Measurements from ENCODE around the gene RASAL2. TPM values are rescaled to one million over a fixed set of nuclear protein-coding genes. Genes with fewer than 3 reads are reported as not detected.

Gene RASAL2
- total and polyA plus RNA-seq, 2 of the 13 experiments (the other 11 are each of a cell fraction or from before 2014, with no cell fraction given) = 5.4 to 5.9 TPM

GRCh38 chr1:178409541-178409940 lies 315.6 kb downstream of the RASAL2 start:
- in situ Hi-C loops (cut with HindIII; ENCODE audit: extremely low pct_ligation_motif_present, low pct_unique_long_range_greater_than_20kb) = no loop called here
- Histone ChIP-seq H4K20me1 (ENCODE audit: insufficient read depth, low read length) (no peaks in the 10 kb centered on the region), H3K9ac (ENCODE audit: insufficient read depth, low read depth, low read length) (no peak overlapping the region), H3K4me3 (replicated peaks in 1 of 3; ENCODE audit: insufficient read depth in 1 of 3, low read depth in 2 of 3, low read length in 3 of 3) (no peak overlapping the region), H3K4me1 (ENCODE audit: insufficient read depth, low read length) (no peaks in the 10 kb centered on the region), H2AFZ (ENCODE audit: low read length) (no peak overlapping the region), H3K27ac (ENCODE audit: extremely low read length, insufficient read depth, low read length) (no peak overlapping the region), H3K4me2 (ENCODE audit: low read depth, low read length) (no peak overlapping the region), H3K79me2 (ENCODE audit: insufficient read depth, low read length) (no peaks in the 10 kb centered on the region), H3K27me3 (ENCODE audit: control insufficient read depth in 1 of 2, insufficient read depth in 2 of 2, low read length in 2 of 2) (no peaks in the 10 kb centered on the region), H3K36me3 (replicated peaks in 1 of 2; ENCODE audit: control insufficient read depth in 1 of 2, insufficient read depth in 2 of 2, low read length in 2 of 2) (no peaks in the 10 kb centered on the region), H3K9me3 (ENCODE audit: low read length) (no peaks in the 10 kb centered on the region)
- WGBS (ENCODE audit: low lambda C conversion rate) = 100% methylated on average over 2 of the region's 2 CpGs
- ATAC-seq (no peak), DNase-seq (ENCODE audit: low spot score) (no peak), FAIRE-seq (no peak)
- BruUV-seq (replicated peaks) = no TSS peak
- ChIA-PET CTCF (ENCODE audit: low intra/inter-chr PET ratio, low total read pairs) (no interaction called here), POLR2A (no interaction called here)
- intact Hi-C loops (cut with micrococcal nuclease; ENCODE audit: unreplicated experiment) = no loop called here
- TF ChIP-seq ZNF879 (CRISPR knock-in tag; IDR thresholded peaks at IDR 0.05) (no peak), REST (IDR thresholded peaks at IDR 0.05; ENCODE audit: borderline replicate concordance in 1 of 2, low read depth in 1 of 2, low read length in 2 of 2) (no peak), ZNF326 (CRISPR knock-in tag; IDR thresholded peaks at IDR 0.05; ENCODE audit: borderline replicate concordance) (no peak), ZNF224 (CRISPR knock-in tag; IDR thresholded peaks at IDR 0.05) (no peak), RXRA (CRISPR knock-in tag; IDR thresholded peaks at IDR 0.05) (no peak), SALL1 (CRISPR knock-in tag; IDR thresholded peaks at IDR 0.05) (no peak), SETDB1 (CRISPR knock-in tag; IDR thresholded peaks at IDR 0.05; ENCODE audit: borderline replicate concordance) (no peak), ZNF576 (CRISPR knock-in tag; IDR thresholded peaks at IDR 0.05) (no peak), SP4 (CRISPR knock-in tag; IDR thresholded peaks at IDR 0.05) (no peak), SMAD3 (CRISPR knock-in tag; IDR thresholded peaks at IDR 0.05) (no peak), ZBTB4 (CRISPR knock-in tag; IDR thresholded peaks at IDR 0.05; ENCODE audit: borderline replicate concordance) (no peak), IRX3 (CRISPR knock-in tag; IDR thresholded peaks at IDR 0.05; ENCODE audit: borderline replicate concordance, low read depth) (no peak), HDAC6 (IDR thresholded peaks at IDR 0.05; ENCODE audit: low read depth, low read length) (no peak), TRAFD1 (CRISPR knock-in tag; IDR thresholded peaks at IDR 0.05; ENCODE audit: borderline replicate concordance) (no peak), TAF1 (CRISPR knock-in tag; IDR thresholded peaks at IDR 0.05) (no peak), ZNF569 (CRISPR knock-in tag; IDR thresholded peaks at IDR 0.05; ENCODE audit: borderline replicate concordance) (no peak)

Data from HepG2 (cell line).